NCI-H774 (cell line): ENCODE data around the gene DGCR2.
"Not testable (repeated sequence)": the region's sequence is repeated elsewhere in the genome, so short reads cannot be mapped to it uniquely, and the experiment has no call there.

Experiments used
- DNase-seq: peaks from one replicate; lab custom pipeline; 2025; lab: John Stamatoyannopoulos, UW

The DGCR2 gene

GRCh38 chr22:19041704-19042074 lies 80.5 kb downstream of the DGCR2 start:
- DNase-seq, result no peak

DNA sequence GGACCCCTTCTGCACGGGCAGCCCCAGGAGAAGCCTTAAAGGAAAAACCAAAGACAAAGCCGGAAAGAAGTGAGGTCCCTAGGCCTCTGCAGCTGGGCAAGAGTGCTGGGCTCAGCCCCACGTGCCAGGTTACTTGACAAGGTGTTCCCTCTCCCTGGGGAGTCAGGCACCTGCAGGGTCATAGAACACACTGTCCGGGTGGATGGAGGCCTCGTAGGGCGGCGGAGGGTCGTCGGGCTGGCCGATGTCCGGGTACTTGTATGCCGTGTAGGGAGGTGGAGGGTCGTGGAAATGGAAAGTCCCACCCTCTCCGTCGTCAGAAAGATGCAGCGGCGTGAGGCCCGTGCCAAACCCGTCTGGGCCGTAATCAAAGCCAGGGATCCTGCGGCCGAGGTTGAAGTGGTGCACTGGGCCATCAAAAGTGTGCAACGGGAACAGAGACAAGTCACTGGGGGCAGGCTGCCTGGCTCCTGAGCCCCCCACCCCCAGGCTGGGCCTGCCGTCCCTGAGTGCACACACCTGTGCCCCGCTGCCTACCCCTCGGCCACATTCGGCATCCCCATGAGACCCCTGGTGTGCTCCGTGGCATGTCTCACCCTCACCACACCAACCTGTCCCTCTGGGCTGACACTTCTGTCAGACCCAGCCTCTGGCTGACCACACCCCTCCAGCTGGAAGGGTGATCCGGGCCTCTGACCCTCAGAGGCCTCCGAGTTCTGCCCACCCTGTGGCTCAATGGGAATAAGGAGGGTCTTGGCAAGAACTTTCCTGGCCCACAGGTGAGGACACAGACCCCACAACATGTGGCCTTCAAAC lies 81.1 kb downstream of the DGCR2 start:
- DNase-seq, result no peak

DNA sequence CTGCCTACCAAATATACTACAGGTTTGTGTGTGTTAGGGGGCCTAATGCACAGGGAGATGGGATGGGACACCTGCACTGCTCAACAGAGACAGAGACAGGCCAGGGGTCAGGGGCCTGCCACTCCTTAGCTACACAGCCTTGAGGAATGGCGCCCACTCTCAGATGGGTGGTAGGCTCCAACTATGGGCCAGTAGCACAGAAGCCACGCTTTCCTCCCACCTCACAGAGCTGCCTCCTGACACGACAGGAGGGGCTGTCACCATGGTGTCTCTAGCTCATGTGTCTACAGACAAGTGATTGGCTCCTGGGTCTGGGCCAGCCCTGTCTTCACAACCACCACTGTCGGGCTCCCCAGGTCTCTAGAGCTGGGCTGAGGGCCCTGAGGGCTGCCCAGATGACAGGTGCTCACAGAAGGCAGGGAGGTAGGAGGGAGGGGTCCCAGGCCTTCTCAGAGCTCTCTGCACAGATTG lies 81.8 kb downstream of the DGCR2 start:
- DNase-seq, result no peak

GRCh38 chr22:19039796-19040280 lies 82.4 kb downstream of the DGCR2 start:
- no peak for DNase-seq

DNA sequence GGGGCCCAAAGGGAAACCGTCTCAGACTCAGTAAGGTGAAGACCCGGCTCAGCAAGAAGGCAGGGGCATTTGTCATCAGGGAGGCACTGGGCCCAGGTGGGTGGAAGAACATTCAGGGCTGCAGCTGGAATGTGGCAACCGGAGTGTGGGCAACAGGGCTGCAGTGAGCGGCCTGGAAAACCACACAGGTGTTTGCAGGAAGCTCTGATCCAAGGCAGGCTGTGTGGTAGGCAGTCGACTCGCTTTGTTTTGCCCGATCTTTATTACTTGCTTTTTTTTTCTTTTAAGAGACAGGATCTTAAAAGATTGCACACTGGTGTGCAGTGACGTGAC lies 82.8 kb downstream of the DGCR2 start:
- DNase-seq, result no peak

DNA sequence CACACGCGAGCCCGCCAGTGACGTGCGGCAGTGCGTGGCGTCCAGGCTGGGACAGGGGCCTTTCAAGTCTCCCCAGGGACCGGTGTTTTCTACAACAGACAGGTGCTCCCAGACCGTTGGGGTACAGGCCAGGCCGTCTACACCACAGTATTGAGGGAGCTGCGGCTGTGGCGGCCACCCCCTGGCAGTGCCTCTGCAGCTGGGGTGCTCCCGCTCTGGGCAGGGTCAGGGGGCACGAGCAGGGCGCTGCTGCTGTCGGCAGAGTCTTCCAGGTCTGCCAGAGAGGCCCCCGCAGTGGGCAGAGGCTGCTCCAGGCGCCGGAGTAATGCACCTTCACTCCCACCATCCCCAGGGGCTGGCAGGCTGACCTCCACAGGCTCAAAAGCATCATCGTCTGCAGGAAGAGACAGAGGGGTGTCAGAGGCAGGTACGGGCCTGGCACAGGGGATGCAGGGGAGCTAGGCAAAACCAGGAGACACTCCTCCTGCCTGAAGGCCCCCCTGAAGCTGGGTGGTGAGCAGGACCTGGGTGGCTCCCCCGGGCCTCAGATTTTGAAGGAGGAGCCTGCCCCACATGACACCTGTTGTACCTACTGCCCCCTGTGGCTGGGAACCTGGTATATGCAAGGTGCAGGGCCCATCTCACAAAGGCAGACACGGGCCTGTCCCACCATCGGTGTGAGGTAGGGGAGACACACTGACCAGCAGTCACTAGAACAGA lies 83.3 kb downstream of the DGCR2 start:
- DNase-seq, result no peak

DNA sequence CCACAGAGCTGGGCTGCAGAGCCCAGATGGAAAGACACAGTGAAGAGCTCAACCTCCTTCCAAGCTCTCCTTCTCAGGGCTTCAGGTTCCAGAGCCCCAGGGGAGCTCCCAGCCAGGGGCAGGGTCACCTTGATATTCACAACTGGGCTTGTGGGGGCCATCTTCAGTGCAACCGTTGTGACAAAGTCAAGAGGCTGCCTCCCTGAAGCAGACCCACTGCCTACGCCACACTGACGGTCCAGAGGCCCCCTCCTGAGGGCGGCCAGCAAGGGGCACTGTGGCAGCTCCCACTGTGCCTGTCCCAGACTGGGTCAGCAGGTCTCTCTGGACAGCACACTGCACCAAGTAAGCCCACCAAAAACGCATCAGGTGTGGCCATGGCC lies 84.1 kb downstream of the DGCR2 start:
- DNase-seq, result no peak

DNA sequence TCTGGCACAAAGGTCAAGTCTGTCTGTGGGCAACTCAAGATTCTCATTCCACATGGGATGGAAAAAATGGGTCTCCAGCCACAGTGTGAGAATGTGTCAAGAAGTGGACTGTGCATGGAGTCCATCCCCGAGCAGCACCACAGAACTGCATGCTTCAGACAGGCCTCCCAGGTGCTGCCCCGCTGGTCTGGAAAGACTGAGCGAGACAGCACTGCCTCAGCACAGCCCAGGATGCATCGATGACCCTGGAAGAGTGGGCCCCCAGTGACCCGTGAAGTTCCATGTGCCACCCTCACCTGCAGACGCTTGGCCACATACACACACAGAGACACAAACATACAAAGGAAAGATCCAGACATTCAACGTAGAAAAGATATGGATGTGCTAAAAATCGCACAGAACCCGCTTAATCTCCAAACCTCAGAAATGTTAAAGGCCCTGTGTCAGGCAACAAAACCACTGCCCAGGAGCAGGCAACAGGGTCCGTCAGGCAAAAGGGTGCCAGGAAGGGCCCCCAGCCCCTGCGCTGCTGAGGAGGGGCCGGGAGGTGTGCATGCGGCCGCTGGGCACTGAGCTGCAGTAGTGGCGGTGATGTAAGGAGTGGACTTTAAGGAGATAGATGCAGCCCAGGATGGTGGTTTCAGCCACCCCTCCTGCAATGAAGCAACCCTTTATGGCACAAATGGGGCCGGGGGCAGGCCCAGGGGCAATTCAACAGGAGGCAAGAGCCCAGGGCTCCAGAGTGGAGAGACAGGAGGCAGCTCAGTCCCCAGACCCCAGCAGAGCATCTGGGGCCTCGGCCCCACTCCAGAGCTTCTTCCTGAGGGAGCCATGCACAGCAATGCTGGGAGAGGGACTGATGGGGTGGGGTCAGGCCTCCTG lies 84.7 kb downstream of the DGCR2 start:
- no peak for DNase-seq

DNA sequence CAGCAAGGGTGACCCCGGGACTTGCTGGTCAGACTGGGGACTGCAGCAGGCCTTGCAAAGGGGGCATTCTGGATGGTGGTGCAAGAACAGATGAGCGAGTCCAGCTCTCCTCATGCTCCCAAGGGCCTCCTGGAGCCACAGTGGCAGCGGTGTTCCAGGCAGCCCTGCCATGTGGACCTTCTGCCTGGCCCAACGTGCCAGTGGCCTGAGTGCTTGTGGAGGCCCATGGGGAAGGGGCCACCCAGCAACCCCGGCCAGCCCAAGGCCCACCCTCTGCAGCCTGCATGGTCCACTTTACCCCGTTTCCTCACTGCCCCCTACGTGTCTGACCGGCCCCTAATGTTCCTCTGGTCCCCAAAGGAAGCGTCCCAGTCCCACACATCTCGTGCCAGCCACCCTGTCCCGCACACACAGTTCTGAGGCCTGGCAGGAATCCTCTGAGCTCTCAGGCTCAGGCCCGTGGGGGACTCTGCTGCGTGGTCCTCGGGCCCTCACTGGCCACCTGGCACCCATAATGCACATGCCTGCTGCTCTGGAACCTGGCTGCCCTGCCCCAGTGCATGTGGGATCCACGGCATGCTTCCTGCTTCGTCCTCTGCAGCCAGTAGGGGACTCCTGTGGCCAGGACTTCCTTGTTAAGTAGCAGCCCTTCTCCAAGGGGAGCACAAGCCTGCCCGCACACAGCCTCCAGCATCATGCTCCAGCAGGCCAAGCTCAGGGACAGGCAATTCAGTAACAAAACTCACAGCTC lies 85.5 kb downstream of the DGCR2 start:
- DNase-seq, result no peak

DNA sequence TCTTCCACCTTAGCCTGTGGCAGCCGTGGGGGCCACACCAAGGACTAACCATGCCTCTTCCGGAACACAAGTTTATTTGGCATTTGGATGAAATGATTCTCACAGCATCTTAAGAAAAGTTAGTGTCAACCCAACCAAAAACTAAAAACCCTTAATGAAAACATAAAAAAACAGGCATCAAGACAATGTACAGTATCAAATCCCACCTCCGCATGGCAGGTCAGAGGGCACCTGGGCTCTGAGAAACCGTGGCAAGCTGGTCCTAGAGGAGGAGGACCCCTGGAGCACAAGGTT lies 86.0 kb downstream of the DGCR2 start:
- no peak for DNase-seq

DNA sequence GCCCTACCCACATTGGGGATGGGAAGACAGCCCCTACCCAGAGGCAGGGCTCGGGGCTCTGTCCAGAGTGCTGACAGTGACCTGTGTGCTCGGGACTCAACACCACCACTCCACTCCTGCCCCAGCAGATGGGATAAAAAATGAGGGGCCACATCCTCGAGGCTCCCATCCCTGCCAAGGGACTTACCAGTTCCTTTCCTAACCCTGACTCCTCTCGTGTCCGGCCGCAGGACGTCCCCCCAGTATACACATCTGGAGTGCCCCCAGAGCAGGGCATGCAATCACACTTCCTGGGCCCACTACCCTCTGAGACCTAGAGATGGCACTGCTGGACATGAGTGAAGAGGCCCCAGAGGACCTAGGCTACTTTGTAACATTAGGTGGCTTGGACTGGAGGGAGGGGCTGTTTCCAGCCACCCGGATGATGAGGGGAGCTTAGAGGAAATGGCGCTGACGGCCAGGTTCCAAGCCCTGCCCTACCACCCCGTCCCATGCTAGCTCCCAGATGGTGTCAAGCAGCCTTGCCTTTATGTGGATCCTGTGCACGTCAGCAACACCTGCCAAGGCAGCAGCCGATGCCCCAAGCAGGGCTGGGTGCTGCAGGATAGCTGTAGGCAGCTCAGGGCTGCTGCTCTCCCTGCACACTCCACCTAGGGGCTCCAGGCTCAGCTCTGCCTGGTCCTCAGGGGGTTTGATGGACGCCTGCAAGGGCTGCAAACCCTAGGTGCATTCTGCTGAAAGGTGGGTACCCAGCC lies 86.6 kb downstream of the DGCR2 start:
- DNase-seq, result no peak

DNA sequence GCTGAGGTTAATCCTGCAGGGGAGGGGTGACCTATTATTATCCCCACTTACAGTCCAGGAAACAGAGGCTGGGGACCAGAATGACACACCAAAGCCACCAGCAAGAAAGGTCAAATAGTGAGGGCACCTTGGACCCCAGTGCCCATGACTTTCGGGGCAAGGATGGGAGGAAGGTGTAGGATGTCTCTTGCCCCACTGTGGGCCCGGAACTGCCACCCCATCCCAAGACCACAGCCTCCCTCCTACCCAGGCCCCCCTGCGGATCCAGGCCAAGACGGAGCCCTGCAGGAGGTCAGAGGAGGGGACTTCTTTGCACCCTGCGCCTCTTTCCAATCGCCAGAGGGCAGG lies 87.1 kb downstream of the DGCR2 start:
- DNase-seq, result not testable (repeated sequence)

DNA sequence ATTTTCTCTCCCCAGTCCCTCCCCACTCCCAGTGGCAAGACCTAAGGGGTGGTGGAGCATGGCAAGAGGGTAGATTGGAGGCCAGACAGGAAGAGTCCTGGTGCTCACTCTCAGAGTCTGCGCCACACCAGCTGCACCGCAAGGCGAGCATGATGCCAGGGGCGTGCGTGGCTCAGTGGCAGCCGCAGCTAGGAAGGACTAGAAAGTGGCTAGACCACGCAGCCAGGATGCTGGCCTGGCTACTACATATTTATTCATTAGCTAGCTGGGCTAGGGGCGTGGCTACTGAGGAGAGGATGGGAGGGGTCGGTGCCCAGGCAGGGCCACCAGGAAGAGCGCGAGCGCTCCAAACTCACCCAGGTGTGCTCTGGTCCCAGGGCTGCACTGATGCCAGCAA lies 87.5 kb downstream of the DGCR2 start:
- not testable (repeated sequence) for DNase-seq

GRCh38 chr22:19034031-19034723 lies 88.0 kb downstream of the DGCR2 start:
- DNase-seq, result not testable (repeated sequence)

DNA sequence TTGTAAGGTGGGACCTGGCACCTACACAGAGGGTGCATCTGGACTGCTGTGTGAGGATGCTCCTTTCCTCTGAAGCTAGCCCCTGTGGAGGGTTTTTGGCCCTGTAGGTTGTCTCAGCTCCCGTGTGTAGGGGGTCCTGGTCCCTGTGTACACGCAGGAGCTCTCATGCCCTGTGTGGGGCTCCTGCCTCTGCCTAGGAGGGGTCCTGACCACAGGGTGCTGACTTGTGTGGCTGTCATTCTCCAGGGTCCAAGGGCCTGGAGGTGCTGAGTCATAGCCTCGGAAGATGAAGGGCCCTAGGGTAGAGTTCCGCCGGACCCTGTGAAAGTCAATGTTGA lies 88.7 kb downstream of the DGCR2 start:
- DNase-seq, result not testable (repeated sequence)

DNA sequence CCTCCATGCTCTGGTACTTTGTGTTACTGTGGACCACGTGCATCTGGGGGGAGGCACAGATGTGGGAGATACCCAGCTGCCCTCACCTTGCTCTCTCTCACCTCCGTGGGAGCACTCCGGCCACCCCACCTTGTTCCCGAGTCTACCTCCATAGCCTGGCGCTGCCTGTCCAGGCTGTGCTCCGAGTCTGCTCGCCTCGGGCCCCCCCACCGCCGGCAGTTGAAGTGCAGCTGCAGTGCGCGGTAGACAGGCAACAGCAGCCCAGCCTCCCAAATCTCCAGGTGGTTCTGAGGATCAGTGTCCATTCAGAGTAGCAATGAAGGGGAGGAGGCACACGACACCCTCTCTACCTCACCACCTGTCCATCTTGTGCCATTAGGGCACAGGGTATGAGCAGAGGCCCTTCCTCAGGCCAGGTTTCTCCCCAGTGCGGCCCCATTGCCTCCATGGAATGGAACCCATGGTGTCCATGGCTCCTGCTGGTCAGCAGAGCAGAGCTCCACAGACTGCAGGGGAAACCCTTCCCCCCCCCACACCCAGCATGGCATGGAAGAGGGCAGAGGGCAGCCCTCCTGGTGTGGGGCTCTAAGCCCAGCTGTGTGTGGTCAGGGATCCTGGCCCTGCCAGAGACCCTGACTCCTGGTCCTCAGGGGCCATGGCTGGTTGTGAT lies 89.2 kb downstream of the DGCR2 start:
- DNase-seq, result not testable (repeated sequence)

- DNase-seq, result not testable (repeated sequence)
Observed at GRCh38 chr22:19032156-19032785, 89.9 kb downstream of the DGCR2 start.

DNA sequence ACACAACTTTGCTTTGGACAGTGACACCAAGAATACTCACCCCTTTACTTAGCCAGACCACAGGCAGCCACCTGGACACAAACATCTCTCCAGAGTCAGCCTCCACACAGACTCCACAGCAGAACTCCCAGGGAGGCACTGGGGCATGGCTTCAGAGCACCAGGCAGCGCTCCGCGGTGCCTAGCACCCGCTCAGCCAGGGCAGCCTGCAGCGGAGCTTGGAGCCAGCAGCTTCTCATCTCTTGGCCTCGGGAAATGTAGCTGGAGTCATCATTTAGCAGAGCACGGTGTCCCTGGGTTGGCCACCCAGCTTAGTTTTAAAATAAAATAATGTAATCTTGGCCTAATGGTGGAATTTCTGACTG lies 91.3 kb downstream of the DGCR2 start:
- not testable (repeated sequence) for DNase-seq

- DNase-seq, result not testable (repeated sequence)
Observed at GRCh38 chr22:19030226-19030888, 91.9 kb downstream of the DGCR2 start.
